COR-L47 (cell line): Measurements from ENCODE around the gene KRTAP10-6.
"Not testable (repeated sequence)": the region's sequence is repeated elsewhere in the genome, so short reads cannot be mapped to it uniquely, and the experiment has no call there.

Experiments
- DNase-seq: peaks from one replicate; lab custom pipeline; 2025; lab: John Stamatoyannopoulos, UW

Gene KRTAP10-6

GRCh38 chr21:44617071-44617501, 24.8 kb upstream of the KRTAP10-6 start:
- no peak for DNase-seq

GRCh38 chr21:44616591-44616926, 24.3 kb upstream of the KRTAP10-6 start:
- no peak for DNase-seq

GRCh38 chr21:44615911-44616590, 23.7 kb upstream of the KRTAP10-6 start:
- no peak for DNase-seq

DNA sequence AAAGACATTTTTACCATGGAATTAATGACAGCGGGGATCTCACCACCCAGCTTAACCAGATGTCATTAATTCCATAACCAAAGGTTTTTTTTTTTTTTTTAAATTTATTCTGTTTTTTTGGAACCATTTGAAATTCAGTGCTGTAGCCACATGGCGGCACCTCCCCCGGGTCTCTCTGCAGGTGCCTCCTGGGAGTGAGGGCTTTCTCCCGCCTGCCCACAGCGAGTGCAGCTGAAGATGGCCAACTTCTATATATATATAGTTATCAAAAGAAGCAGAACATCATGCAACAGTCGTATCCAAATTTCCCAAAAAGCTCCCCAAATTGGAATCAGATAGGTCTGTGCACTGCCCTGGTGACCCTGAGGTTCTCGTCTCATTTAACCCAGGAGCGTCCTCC, 23.2 kb upstream of the KRTAP10-6 start:
- no peak for DNase-seq

- no peak for DNase-seq
Observed at GRCh38 chr21:44614961-44615391, 22.7 kb upstream of the KRTAP10-6 start.

DNA sequence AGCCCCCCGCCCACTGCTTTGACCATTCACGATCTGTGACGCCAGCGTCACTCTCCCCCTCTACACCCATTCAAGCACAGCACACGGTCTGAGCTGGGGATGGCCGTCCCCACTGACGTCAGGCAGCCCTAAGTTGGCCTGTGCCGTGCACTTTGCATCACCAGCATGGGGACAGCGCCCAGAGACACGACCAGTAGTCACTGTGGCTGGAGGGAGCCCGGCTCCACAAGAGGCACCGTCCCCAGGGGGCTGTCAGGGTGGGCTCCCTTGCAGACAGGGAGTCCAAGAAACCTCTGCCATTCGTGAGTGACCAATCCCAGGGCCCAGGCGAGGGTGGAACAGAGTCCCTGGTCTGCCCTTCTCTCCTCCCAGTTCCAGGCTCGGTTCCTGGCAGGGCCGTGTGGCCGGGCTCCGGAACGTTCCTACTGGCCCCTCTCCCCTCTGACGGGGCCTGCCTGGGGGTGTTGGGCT, 21.9 kb upstream of the KRTAP10-6 start:
- no peak for DNase-seq

DNA sequence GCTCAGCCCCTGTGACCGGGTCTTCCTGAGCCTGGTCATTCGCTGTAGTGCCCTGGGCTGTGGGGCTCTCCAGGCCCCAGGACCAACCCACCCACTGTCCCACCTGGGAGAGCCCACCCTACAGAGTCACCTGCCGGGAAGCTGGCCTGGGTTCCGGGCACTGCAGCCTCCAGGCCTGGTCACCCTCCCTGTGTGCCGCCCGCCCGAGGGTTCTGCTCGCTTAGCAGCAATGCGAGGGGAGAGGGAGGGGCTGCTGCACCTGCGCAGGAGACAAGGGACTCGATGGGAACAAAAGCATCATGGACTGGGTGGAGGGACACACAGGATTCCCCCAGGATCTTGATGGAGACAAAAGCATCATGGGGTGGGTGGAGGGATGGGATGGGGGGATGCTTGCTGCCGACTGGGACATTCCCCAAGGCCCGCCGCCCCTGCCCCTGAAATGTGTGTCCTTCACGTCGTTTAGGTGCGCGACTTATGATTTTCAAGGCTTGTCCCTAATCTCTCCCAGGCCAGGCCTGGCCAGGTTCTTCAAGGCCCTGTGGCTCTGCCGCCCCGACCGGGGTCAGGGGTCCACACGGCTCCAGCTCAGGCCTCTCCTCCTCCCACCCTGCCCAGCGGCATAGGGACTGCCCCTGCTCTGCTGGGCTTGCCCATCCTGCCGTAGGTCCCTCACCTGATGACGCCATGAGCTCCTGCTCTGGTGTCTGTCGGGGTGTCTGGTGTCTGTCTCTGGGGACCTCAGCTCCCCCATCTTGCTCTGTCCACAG, 21.3 kb upstream of the KRTAP10-6 start:
- DNase-seq: no peak

- no peak for DNase-seq
Observed at GRCh38 chr21:44612669-44613229, 20.4 kb upstream of the KRTAP10-6 start.

GRCh38 chr21:44612029-44612486, 19.8 kb upstream of the KRTAP10-6 start, which contains the start of gene KRTAP10-8:
Gene KRTAP10-8, plus strand, starts transcription at chr21:44612079. Its CDS starts 22 bp downstream, at chr21:44612101.
- DNase-seq: no peak

- DNase-seq: no peak
Observed at GRCh38 chr21:44611551-44611950, 19.2 kb upstream of the KRTAP10-6 start.

DNA sequence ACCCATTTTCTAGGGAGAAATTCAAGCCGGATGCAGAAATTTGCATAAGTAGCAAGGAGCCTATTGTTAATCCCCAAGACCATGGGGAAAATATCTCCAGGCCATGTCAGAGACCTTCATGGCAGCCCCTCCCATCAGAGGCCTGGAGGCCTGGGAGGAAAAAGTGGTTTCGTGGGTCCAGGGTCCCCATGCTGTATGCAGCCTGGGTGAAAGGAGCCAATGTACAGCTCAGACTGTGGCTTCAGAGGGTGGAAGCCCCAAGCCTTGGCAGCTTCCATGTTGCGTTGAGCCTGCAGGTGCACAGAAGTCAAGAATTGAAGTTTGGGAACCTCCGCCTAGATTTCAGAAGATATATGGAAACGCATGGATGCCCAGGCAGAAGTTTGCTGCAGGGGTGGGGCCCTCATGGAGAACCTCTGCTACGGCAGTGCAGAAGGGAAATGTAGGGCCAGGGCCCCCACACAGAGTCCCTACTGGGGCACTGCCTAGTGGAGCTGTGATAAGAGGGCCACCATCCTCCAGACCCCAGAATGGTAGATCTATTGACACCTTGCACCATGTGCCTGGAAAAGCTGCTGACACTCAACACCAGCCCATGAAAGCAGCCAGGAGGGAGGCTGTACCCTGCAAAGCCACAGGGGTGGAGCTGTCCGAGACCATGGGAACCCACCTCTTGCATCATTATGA, 18.0 kb upstream of the KRTAP10-6 start:
- DNase-seq: not testable (repeated sequence)

GRCh38 chr21:44609193-44609592, 16.9 kb upstream of the KRTAP10-6 start:
- no peak for DNase-seq

DNA sequence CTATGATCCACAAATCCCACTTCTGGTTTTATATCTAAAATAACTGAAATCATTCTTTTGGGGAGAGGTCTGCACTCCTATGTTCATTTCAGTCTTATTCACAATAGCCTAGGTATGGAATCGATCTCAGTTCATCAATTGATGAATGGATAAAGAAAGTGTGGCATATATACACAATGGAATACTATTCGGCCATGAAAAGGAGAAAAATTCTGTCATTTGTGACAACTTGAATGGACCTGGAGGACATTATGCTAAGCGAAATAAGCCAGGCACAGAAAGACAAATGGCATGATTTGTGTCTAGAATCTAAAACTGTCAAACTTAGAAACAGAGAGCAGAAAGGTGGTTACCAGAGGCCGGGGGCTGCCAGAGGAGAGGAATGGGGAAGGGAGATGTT, 14.2 kb upstream of the KRTAP10-6 start:
- DNase-seq: no peak

DNA sequence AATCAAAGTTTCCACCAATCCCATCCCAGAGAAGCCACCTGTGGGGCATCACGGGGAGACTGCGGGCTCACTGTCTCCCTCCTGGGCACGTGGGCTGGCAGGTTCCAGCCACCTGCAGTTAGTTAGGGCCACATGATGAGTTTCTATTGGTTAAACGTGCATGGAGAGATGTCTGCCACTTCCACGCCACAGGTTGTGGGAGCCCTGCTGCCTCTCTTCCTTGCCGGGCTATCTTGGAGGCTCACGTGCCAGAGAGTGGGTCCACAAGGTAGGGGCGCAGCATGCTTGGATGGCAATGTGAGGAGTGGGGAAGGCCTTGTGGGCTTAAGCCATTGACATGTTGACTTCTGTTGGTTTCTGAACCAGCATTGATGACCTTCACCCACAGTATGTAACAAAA, 11.6 kb upstream of the KRTAP10-6 start:
- no peak for DNase-seq

DNA sequence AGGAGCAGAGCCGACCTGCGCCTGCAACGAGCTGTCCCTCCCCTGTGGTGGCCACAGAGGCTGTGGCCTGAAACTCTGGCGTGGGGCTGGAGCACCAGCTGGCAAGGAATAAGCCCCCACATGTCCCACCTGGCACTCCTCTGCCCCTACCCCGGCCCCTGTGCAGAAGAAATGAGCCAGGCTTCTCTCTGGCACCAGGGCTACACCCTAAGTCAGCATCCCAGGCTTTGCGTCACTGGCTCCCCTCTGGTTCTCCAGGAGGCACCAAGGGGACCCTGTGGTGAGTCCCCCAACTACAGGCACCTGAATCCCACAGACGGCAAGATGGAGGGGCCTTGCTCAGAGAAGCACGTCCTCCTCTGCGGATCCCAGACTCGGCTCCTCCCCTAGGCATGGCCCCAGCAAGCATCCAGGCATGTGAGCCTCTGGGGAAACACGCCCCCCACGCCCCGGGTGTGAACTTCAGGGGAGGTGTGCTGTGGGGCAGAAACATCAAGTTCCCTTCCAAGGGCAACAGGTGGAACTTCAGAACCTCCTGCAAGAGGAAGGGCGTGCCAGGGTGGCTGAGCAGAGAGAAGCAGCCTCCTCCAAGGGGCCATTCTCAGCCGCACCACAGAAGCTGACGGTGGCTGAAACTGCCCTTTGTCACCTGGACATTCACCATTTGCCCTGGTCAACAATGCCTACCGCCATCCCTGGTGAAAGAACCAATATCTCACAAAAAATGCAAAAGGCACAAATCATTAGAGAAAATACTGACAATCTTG, 11.0 kb upstream of the KRTAP10-6 start:
- DNase-seq: no peak

- no peak for DNase-seq
Observed at GRCh38 chr21:44602463-44602850, 10.2 kb upstream of the KRTAP10-6 start.

- DNase-seq: no peak
Observed at GRCh38 chr21:44601596-44602462, 9.5 kb upstream of the KRTAP10-6 start.

DNA sequence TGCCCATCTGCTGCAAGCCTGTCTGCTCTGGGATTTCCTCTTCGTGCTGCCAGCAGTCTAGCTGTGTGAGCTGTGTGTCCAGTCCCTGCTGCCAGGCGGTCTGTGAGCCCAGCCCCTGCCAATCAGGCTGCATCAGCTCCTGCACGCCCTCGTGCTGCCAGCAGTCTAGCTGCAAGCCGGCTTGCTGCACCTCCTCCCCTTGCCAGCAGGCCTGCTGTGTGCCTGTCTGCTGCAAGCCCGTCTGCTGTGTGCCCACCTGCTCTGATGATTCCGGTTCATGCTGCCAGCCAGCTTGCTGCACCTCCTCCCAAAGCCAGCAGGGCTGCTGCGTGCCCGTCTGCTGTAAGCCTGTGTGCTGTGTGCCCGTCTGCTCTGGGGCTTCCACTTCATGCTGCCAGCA, 8.8 kb upstream of the KRTAP10-6 start:
- not testable (repeated sequence) for DNase-seq

DNA sequence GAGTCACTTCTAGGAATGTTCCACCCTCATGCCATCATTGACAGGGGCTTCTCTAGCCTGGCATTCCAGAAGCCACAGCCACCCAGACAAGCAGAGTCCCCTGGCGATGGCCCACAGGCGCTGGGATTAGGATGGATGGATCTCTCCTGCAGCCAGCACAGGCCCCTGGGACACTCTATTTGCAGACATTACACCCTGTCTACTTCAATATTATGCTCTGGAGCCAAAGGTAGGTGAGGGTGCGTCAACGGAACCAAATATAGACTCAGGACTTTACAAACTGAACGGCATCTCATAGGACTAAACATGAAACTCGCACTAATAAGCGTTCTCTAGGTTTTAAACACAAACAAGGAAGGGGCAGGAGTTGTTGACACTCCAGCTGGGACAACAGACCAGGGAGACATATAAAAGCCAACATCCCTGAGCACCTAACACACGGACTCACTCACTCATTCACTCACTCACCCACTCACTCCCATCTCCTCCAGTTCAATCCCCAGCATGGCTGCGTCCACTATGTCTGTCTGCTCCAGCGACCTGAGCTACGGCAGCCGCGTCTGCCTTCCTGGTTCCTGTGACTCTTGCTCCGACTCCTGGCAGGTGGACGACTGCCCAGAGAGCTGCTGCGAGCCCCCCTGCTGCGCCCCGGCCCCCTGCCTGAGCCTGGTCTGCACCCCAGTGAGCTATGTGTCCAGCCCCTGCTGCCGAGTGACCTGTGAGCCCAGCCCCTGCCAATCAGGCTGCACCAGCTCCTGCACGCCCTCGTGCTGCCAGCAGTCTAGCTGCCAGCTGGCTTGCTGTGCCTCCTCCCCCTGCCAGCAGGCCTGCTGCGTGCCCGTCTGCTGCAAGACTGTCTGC, 8.0 kb upstream of the KRTAP10-6 start, which contains the start of gene KRTAP10-7:
Gene KRTAP10-7 (plus strand): TSS at position 480 of the 861 bp plus-strand sequence. CDS start 25 bp downstream, at position 505.
- not testable (repeated sequence) for DNase-seq
